WTC11 (cell line): ENCODE results near the gene ITPKC. TPM values are rescaled to one million over a fixed set of nuclear protein-coding genes. Genes with fewer than 3 reads are reported as not detected.

Experiments used
- ATAC-seq: fragments of 200-7000 bp; cut with Tn5 transposase; 2 replicates; pipeline ENCODE4 v1.10.0; 2021; ENCODE audit warnings: mild to moderate bottlenecking, moderate library complexity
- CTCF ChIA-PET: fragments of 300-600 bp; sonication (Branson Sonifier 250); formaldehyde crosslinking; loops from one replicate; lab custom pipeline; 2021; ENCODE audit warnings: antibody characterized with exemption; lab: Charles Lee
- POLR2A ChIA-PET: fragments of 350-600 bp; sonication (Branson Sonifier 250); formaldehyde crosslinking; loops from one replicate; lab custom pipeline; 2021; ENCODE audit warnings: antibody characterized with exemption; lab: Charles Lee
- DNase-seq: peaks from one replicate; pipeline ENCODE4 v3.0.0; 2021; ENCODE audit warnings: low spot score
- H3K27ac Mint-ChIP-seq: 2 replicates; pipeline ENCODE4 v1.8.0; 2021; ENCODE audit warnings: mixed read lengths
- H3K27me3 Mint-ChIP-seq: 2 replicates; pipeline ENCODE4 v1.8.0; 2021; ENCODE audit warnings: low read depth, mild to moderate bottlenecking, moderate library complexity, mixed read lengths
- H3K36me3 Mint-ChIP-seq: 2 replicates; pipeline ENCODE4 v1.8.0; 2021; ENCODE audit warnings: mixed read lengths
- H3K4me1 Mint-ChIP-seq: 2 replicates; pipeline ENCODE4 v1.8.0; 2022; ENCODE audit warnings: mixed read lengths
- H3K4me3 Mint-ChIP-seq: 2 replicates; pipeline ENCODE4 v1.8.0; 2021; ENCODE audit warnings: mild to moderate bottlenecking, moderate library complexity, mixed read lengths
- H3K9me3 Mint-ChIP-seq: 2 replicates; pipeline ENCODE4 v1.8.0; 2021; ENCODE audit warnings: mixed read lengths
- E2F1 ChIP-seq: sonication (generic); formaldehyde crosslinking; IDR thresholded peaks from 2 replicates; pipeline ENCODE4 v1.8.0; 2022; ENCODE audit warnings: mild to moderate bottlenecking, missing genetic modification reagents
- EMX1 ChIP-seq: fragments of 250-450 bp; sonication (Bioruptor Pico); IDR thresholded peaks from 2 replicates; pipeline ENCODE4 v1.8.0; 2021; ENCODE audit warnings: mild to moderate bottlenecking
- IRF1 ChIP-seq: sonication (generic); formaldehyde crosslinking; IDR thresholded peaks from 2 replicates; pipeline ENCODE4 v1.8.0; 2023; ENCODE audit warnings: missing genetic modification reagents
- KAT7 ChIP-seq: sonication (generic); formaldehyde crosslinking; IDR thresholded peaks from 2 replicates; pipeline ENCODE4 v1.8.1; 2023; ENCODE audit warnings: missing genetic modification reagents, mild to moderate bottlenecking, borderline replicate concordance
- MAX ChIP-seq: sonication (generic); formaldehyde crosslinking; IDR thresholded peaks from 2 replicates; pipeline ENCODE4 v1.8.0; 2022; ENCODE audit warnings: mild to moderate bottlenecking, missing genetic modification reagents
- MXD4 ChIP-seq: fragments of 250-450 bp; sonication (Bioruptor Pico); IDR thresholded peaks from 2 replicates; pipeline ENCODE4 v1.8.0; 2021; ENCODE audit warnings: mild to moderate bottlenecking, moderate library complexity, borderline replicate concordance
- MYBL2 ChIP-seq: sonication (generic); formaldehyde crosslinking; IDR thresholded peaks from 2 replicates; pipeline ENCODE4 v1.8.1; 2023; ENCODE audit warnings: mild to moderate bottlenecking, moderate library complexity, missing genetic modification reagents
- NFATC4 ChIP-seq: fragments of 250-450 bp; sonication (Bioruptor Pico); IDR thresholded peaks from 2 replicates; pipeline ENCODE4 v1.9.0; 2021; ENCODE audit warnings: mild to moderate bottlenecking
- NR2C2 ChIP-seq: sonication (generic); formaldehyde crosslinking; IDR thresholded peaks from 2 replicates; pipeline ENCODE4 v1.8.0; 2022; ENCODE audit warnings: mild to moderate bottlenecking, missing genetic modification reagents
- PREB ChIP-seq: sonication (generic); formaldehyde crosslinking; IDR thresholded peaks from 2 replicates; pipeline ENCODE4 v1.8.1; 2022; ENCODE audit warnings: mild to moderate bottlenecking, missing genetic modification reagents, moderate library complexity, borderline replicate concordance
- ZNF121 ChIP-seq: sonication (generic); formaldehyde crosslinking; IDR thresholded peaks from 2 replicates; pipeline ENCODE4 v1.8.0; 2023; ENCODE audit warnings: missing genetic modification reagents
- ZNF512 ChIP-seq: sonication (generic); formaldehyde crosslinking; IDR thresholded peaks from 2 replicates; pipeline ENCODE4 v1.8.1; 2022; ENCODE audit warnings: missing genetic modification reagents, borderline replicate concordance
- total RNA-seq: library from RNA; stranded (reverse); gene quantifications from 3 replicates; pipeline ENCODE4 v1.2.3, GENCODE V29; 2021
- TF ChIP-seq, protein P1 (sequence below): sonication (generic); formaldehyde crosslinking; conservative IDR thresholded peaks from 2 replicates; pipeline ENCODE4 v1.8.1; 2022; ENCODE audit warnings: mild to moderate bottlenecking, missing genetic modification reagents
- TF ChIP-seq, protein P2 (sequence below): fragments of 250-450 bp; sonication (Bioruptor Pico); IDR thresholded peaks from 2 replicates; pipeline ENCODE4 v1.8.0; 2021; ENCODE audit warnings: mild to moderate bottlenecking
- TF ChIP-seq, protein P3 (sequence below): sonication (generic); formaldehyde crosslinking; IDR thresholded peaks from 2 replicates; pipeline ENCODE4 v1.8.1; 2022; ENCODE audit warnings: mild to moderate bottlenecking, moderate library complexity, missing genetic modification reagents
- TF ChIP-seq, protein P4 (sequence below): fragments of 250-450 bp; sonication (Bioruptor Pico); conservative IDR thresholded peaks from 2 replicates; pipeline ENCODE4 v1.9.0; 2021; ENCODE audit warnings: mild to moderate bottlenecking
- TF ChIP-seq, protein P5 (sequence below): sonication (generic); formaldehyde crosslinking; IDR thresholded peaks from 2 replicates; pipeline ENCODE4 v1.8.1; 2023; ENCODE audit warnings: mild to moderate bottlenecking, missing genetic modification reagents, moderate library complexity
- TF ChIP-seq, protein P6 (sequence below): fragments of 250-450 bp; sonication (Bioruptor Pico); IDR thresholded peaks from 2 replicates; pipeline ENCODE4 v1.9.0; 2021; ENCODE audit warnings: mild to moderate bottlenecking, borderline replicate concordance

The ITPKC gene
- total RNA-seq, 1 experiment from 2014 or later: 13.8 TPM

GRCh38 chr19:40681039-40681438, 35.9 kb upstream of the ITPKC start (continued):
- TF ChIP-seq PREB (no peak), IRF1 (CRISPR knock-in tag) (no peak), MAX (CRISPR knock-in tag) (no peak)
- TF ChIP-seq, protein P1, sequence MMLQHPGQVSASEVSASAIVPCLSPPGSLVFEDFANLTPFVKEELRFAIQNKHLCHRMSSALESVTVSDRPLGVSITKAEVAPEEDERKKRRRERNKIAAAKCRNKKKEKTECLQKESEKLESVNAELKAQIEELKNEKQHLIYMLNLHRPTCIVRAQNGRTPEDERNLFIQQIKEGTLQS (CRISPR knock-in tag): no peak

DNA sequence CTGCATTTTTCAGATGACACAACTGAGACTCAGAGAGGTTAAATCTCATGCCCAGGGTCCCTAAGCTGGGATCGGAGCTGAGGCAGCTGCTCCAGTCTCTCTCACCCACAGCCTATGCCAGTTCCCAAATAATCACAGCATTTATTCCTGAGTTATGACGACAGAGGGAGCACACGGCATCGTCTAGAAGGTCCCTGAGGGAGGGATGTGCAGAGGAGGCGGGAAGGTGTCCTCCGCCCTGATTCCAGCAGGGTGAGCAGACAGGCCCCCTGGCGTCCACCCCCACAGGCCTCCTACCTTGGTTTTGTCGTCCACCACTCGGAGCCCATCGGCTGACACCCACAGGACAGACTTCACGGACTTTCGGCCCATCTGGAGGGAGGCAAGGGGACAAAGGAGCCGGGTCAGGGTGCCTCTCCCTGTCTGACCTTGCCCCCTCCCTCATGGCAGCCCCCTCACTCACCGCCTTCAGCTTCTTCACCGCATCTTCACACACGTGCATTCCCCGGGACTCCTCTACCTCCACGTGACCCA, 34.4 kb upstream of the ITPKC start:
- Mint-ChIP-seq H3K4me1 (no peaks in the 10 kb centered on the region), H3K27me3 (no peaks in the 10 kb centered on the region), H3K9me3 (no peaks in the 10 kb centered on the region), H3K4me3 (no peak overlapping the region), H3K27ac (no peak overlapping the region; the same call in 1 of the 2 replicates), H3K36me3 (peaks cover 44% of the 10 kb centered on the region)
- ATAC-seq: no peak
- DNase-seq: no peak
- ChIA-PET POLR2A (interaction anchor here (0.6 kb wide), 1 partner anchor 522 kb away, joined by 3 read pairs; no protein-coding TSS in a partner anchor), CTCF (interaction anchor here (1.0 to 1.7 kb wide), 3 partner anchors 19 to 96 kb away, joined by 3 to 7 read pairs (median 3); partner anchors contain the start of gene RAB4B)
- TF ChIP-seq, protein P2, sequence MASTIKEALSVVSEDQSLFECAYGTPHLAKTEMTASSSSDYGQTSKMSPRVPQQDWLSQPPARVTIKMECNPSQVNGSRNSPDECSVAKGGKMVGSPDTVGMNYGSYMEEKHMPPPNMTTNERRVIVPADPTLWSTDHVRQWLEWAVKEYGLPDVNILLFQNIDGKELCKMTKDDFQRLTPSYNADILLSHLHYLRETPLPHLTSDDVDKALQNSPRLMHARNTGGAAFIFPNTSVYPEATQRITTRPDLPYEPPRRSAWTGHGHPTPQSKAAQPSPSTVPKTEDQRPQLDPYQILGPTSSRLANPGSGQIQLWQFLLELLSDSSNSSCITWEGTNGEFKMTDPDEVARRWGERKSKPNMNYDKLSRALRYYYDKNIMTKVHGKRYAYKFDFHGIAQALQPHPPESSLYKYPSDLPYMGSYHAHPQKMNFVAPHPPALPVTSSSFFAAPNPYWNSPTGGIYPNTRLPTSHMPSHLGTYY (CRISPR knock-in tag): no peak
- TF ChIP-seq, protein P1 (CRISPR knock-in tag): no peak
- TF ChIP-seq IRF1 (CRISPR knock-in tag) (no peak), ZNF121 (CRISPR knock-in tag) (no peak), NR2C2 (CRISPR knock-in tag) (no peak), MYBL2 (CRISPR knock-in tag) (no peak), MXD4 (CRISPR knock-in tag) (no peak), EMX1 (CRISPR knock-in tag) (no peak), KAT7 (CRISPR knock-in tag) (no peak), ZNF512 (CRISPR knock-in tag) (no peak), E2F1 (CRISPR knock-in tag) (no peak), NFATC4 (CRISPR knock-in tag) (no peak)
- TF ChIP-seq, protein P3, sequence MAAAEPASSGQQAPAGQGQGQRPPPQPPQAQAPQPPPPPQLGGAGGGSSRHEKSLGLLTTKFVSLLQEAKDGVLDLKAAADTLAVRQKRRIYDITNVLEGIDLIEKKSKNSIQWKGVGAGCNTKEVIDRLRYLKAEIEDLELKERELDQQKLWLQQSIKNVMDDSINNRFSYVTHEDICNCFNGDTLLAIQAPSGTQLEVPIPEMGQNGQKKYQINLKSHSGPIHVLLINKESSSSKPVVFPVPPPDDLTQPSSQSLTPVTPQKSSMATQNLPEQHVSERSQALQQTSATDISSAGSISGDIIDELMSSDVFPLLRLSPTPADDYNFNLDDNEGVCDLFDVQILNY: no peak
- TF ChIP-seq, protein P4, sequence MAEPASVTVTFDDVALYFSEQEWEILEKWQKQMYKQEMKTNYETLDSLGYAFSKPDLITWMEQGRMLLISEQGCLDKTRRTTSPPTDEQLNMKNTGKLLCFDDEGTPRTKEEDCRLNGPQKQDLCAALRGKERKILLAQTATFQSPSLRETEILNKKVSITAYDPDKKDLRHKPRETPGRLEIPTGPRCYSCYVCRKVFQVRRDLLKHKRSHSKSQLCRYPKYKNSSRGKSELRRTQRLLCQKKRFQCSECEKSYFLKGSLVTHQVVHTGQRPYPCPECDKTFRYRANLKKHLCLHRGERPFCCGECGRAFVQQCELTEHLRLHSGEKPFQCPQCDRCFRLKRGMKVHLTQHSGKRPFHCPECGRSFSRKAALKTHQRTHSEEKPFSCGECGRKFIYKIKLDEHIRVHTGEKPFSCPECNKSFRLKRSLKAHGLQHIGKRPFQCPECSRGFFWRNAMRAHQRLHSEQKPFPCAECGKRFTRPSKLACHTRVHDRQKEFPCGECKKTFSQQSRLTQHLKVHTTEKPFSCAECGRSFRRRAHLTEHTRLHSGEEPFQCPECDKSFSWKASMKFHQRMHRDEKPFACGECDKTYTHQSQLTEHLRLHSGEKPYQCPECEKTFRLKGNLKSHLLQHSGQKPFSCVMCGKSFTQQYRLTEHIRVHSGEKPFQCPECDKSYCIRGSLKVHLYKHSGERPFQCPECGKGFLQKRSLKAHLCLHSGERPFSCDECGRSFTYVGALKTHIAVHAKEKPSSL: no peak
- TF ChIP-seq, protein P5, sequence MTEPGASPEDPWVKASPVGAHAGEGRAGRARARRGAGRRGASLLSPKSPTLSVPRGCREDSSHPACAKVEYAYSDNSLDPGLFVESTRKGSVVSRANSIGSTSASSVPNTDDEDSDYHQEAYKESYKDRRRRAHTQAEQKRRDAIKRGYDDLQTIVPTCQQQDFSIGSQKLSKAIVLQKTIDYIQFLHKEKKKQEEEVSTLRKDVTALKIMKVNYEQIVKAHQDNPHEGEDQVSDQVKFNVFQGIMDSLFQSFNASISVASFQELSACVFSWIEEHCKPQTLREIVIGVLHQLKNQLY (CRISPR knock-in tag): no peak
- TF ChIP-seq, protein P6, sequence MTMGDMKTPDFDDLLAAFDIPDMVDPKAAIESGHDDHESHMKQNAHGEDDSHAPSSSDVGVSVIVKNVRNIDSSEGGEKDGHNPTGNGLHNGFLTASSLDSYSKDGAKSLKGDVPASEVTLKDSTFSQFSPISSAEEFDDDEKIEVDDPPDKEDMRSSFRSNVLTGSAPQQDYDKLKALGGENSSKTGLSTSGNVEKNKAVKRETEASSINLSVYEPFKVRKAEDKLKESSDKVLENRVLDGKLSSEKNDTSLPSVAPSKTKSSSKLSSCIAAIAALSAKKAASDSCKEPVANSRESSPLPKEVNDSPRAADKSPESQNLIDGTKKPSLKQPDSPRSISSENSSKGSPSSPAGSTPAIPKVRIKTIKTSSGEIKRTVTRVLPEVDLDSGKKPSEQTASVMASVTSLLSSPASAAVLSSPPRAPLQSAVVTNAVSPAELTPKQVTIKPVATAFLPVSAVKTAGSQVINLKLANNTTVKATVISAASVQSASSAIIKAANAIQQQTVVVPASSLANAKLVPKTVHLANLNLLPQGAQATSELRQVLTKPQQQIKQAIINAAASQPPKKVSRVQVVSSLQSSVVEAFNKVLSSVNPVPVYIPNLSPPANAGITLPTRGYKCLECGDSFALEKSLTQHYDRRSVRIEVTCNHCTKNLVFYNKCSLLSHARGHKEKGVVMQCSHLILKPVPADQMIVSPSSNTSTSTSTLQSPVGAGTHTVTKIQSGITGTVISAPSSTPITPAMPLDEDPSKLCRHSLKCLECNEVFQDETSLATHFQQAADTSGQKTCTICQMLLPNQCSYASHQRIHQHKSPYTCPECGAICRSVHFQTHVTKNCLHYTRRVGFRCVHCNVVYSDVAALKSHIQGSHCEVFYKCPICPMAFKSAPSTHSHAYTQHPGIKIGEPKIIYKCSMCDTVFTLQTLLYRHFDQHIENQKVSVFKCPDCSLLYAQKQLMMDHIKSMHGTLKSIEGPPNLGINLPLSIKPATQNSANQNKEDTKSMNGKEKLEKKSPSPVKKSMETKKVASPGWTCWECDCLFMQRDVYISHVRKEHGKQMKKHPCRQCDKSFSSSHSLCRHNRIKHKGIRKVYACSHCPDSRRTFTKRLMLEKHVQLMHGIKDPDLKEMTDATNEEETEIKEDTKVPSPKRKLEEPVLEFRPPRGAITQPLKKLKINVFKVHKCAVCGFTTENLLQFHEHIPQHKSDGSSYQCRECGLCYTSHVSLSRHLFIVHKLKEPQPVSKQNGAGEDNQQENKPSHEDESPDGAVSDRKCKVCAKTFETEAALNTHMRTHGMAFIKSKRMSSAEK (CRISPR knock-in tag): no peak
